Measurements from ENCODE around the gene GID8. TPM values are rescaled to one million over a fixed set of nuclear protein-coding genes. Genes with fewer than 3 reads are reported as not detected.

Gene GID8
- total and polyA plus RNA-seq, 2 of the 13 experiments (the other 11 are each of a cell fraction or from before 2014, with no cell fraction given) = 39.6 to 59.8 TPM

- TF ChIP-seq ZNF274 (CRISPR knock-in tag; IDR thresholded peaks at IDR 0.05) (peak; percentile 90), DMAP1 (CRISPR knock-in tag; IDR thresholded peaks at IDR 0.05) (no peak), NFAT5 (CRISPR knock-in tag; IDR thresholded peaks at IDR 0.05) (no peak), NFYC (CRISPR knock-in tag; IDR thresholded peaks at IDR 0.05) (no peak; the same call in 1 of the 2 replicates), ZNF674 (CRISPR knock-in tag; IDR thresholded peaks at IDR 0.05; ENCODE audit: low read depth) (no peak), CREM (IDR thresholded peaks at IDR 0.05) (no peak), CREM (CRISPR knock-in tag; IDR thresholded peaks at IDR 0.05) (no peak), ZNF629 (CRISPR knock-in tag; conservative IDR thresholded peaks at IDR 0.05) (no peak), TFE3 (CRISPR knock-in tag; IDR thresholded peaks at IDR 0.05) (peak; percentile 12; the same call in 1 of the 2 replicates), ZNF501 (CRISPR knock-in tag; IDR thresholded peaks at IDR 0.05) (peak; percentile 51), ZNF432 (CRISPR knock-in tag; IDR thresholded peaks at IDR 0.05; ENCODE audit: borderline replicate concordance) (no peak), ZNF850 (CRISPR knock-in tag; conservative IDR thresholded peaks at IDR 0.05) (no peak), ZNF556 (CRISPR knock-in tag; IDR thresholded peaks at IDR 0.05; ENCODE audit: borderline replicate concordance) (peak; percentile 86; the same call in 1 of the 2 replicates), ETV5 (CRISPR knock-in tag; IDR thresholded peaks at IDR 0.05; ENCODE audit: borderline replicate concordance) (no peak), ZNF326 (CRISPR knock-in tag; IDR thresholded peaks at IDR 0.05; ENCODE audit: borderline replicate concordance) (0 out of 2 replicates have a peak, but pooled peaks have one; percentile 60), ZNF75D (CRISPR knock-in tag; IDR thresholded peaks at IDR 0.05; ENCODE audit: borderline replicate concordance) (no peak), PTBP1 (IDR thresholded peaks at IDR 0.05; ENCODE audit: low read depth, low read length, poor library complexity, severe bottlenecking) (no peak), ZNF543 (CRISPR knock-in tag; IDR thresholded peaks at IDR 0.05) (peak; percentile 83), ZNF784 (CRISPR knock-in tag; IDR thresholded peaks at IDR 0.05; ENCODE audit: borderline replicate concordance) (peak; percentile 42; the same call in 1 of the 2 replicates), SMARCC2 (IDR thresholded peaks at IDR 0.05) (no peak), FOSL2 (CRISPR knock-in tag; IDR thresholded peaks at IDR 0.05) (no peak; the same call in 1 of the 2 replicates), ZNF83 (CRISPR knock-in tag; IDR thresholded peaks at IDR 0.05; ENCODE audit: borderline replicate concordance) (peak; percentile 78; the same call in 1 of the 2 replicates)
These were observed 32.6 kb downstream of the GID8 start (continued) for GRCh38 chr20:62970307-62971210.
